HG02798 (cell line): ENCODE measurements around the gene KREMEN2.
"Not testable (repeated sequence)": the region's sequence is repeated elsewhere in the genome, so short reads cannot be mapped to it uniquely, and the experiment has no call there.

Experiments
- ATAC-seq: cut with Tn5 transposase; IDR thresholded peaks from one replicate; pipeline ENCODE4 v1.9.1; 2021; ENCODE audit warnings: mild to moderate bottlenecking; ENCODE audit not compliant: unreplicated experiment, poor library complexity

Gene KREMEN2

DNA sequence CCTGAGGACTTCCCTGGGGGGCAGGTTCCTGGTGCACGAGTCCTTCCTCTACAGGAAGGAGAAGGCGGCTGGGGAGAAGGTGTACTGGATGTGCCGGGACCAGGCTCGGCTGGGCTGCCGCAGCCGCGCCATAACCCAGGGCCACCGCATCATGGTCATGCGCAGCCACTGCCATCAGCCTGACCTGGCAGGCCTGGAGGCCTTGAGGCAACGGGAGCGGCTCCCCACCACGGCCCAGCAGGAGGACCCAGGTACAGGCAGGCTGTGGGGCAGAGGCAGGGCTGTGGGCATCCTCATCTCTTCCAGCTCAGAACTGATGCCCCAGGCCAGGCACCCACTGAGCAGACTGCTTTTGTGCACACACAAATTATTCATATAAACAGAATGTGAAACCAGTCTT is 25.9 kb upstream of the KREMEN2 start:
- no peak for ATAC-seq

DNA sequence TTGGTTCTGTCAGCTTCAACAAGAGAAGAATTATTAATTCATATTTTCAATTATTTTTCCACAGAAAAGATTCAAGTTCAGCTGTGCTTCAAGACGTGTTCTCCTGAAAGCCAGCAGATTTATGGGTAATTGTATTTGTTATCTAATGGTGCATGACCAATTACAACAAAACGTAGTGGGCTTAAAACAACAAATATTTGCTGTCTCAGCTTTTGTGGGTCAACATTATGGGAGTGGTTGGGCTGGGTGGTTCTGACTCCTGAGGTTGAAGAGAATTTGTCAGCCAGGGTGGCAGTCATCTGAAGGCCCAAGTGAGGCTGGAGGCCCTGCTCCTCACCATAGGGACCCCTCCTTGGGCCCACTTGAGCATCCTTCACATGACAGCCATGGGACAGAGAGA is 24.1 kb upstream of the KREMEN2 start:
- ATAC-seq = no peak

DNA sequence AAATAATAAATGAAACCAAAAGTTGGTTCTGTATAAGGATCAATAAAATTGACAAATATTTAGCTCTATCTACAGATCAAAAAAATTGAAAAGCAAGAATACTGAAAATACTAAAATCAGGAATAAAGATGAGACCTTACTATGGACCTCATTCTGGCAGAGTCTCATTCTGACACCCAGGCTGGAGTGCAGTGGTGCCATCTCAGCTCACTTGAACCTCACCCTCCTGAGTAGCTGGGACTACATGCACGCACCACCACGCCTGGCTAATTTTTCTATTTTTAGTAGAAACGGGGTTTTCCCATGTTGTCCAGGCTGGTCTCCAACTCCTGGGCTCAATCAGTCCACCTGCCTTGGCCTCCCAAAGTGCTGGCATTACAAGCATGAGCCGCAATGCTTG is 22.0 kb upstream of the KREMEN2 start:
- ATAC-seq = no peak

DNA sequence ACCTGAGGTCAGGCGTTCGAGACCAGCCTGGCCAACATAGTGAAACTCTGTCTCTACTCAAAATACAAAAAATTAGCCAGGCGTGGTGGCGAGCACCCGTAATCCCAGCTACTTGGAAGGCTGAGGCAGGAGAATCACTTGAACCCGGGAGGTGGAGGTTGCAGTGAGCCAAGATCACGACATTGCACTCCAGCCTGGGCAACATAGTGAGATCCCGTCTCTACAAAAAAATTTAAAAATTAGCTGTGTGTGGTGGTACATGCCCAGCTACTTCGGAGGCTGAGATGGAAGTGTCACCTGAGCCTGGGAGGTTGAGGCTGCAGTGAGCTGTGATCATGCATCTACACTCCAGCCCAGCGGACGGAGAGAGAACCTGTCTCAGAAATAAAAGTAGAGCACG is 20.4 kb upstream of the KREMEN2 start:
- ATAC-seq = not testable (repeated sequence)

DNA sequence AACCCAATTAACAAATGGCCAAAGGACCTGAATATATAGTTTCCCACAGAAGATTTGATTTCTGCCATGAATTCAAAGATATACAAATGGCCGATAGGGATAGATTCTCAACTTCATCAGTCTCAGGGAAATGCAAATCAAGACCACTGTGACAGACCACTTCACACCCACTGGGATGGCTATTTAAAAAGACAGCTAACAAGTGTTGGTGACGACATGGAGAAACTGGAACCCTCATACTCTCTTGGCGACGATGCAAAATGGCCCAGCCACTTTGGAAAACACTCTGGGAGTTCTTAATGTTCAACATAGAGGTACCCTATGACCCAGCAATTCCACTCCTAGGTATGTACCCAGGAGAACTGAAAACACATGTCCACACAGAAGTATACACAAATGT is 17.4 kb upstream of the KREMEN2 start:
- ATAC-seq = no peak

DNA sequence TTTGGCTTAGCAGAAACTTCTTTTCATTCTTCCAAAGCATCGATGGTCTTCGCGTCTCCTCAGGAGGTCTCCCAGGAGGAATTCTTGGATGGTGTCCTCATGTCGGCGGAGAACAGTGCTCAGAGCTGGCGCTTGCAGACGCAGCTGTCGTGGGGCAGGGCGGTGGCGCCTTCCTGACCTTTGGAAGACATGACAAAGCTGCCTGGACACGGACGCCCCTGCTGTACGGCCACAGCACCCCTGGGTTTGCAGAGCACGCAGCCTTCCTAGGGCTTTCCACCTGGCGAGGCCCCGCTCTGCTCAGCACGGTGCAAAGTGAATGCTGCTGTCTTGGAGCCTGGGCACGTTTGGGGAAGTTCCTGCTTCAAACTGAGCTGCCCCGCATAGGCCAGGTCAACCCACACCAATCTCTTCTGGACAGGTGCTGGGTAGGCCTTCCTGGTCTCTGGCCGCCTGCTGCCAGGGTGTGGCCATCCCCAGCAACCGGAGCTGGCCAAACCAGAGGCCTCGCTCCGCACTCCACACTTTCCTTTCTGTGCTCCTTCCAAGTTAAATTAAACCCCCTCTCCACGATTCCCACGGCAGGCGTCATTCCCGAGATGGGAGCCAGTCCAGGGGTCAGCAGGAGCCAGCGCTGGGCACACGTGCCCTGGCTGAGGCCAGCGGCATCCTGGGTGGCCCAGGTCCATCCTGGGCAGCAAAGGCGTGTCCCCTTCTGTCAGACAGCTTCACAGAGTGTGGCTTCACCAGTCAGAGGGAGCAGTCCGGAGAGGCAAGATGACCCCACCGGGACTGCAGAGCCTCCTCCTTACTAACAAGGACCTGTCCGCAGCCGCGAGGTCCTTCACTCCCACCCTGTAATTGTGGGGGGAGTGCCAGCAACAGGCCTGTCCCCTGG is 15.0 kb upstream of the KREMEN2 start:
- ATAC-seq = no peak

DNA sequence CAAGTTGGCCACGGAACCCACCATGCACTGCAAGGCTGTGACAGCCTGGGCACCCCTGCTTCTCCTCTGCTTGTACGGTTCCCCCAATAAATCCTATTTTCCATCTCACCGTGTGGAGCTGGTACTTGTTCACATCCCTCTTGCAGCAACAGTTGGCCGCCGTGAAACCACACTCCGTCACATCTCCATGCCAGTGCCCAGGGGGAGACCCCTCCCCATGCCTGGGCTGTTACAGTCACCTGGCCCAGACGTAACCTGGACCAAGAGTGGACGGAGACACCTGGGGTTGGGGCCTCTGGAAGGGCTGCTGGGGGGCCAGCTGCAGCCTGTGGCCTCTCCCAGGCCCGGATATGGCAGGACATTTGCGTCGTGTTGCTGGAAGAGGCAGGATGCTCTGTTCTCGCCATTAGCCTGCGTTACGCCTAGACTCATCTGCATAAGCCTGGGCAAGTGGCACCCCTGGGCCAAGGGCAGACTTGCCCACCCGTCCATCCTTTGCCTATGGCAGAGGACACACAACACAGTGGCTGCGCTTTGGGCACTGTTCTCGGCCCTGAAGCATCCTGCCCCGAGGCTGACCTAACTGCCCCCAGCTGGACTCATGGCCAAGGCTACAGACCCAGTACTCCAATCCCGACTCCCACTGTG is 14.2 kb upstream of the KREMEN2 start:
- ATAC-seq = no peak

DNA sequence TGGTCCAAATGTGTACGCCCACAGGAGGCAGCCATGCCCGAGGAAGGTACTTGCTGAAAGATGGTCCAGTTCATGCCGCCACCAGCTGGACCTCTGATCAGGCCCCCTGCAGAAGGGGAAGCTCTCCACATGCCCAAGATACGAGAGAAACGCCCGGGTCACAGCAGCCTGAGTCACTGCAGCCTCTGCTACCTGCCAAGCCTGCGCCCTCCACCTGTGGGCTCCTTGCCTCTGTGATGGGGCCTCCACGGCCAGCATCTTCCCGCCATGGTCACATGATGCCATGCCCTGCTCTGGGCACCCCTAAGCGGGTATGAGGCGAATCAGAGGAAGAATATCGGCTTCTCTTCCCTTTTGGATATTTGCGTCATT is 13.7 kb upstream of the KREMEN2 start:
- no peak for ATAC-seq

DNA sequence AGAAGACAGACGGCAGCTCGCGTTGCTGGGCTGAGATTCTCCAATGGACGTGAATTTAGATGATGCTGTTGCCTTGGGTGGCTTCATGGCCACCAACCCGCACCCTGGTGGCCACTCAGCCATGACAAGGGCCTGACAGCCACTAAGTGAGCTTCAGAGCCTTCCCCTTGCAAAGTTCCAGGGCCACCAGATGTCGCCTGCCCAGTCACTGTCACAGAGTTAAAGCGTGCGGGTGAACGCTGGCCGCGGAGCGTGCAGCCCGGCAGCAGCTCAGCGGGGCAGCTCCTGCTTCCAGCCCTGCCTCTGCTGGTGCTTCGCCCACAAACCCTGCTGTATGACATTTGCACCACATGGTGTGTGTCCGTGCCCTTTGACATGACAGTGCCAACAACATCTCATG is 13.3 kb upstream of the KREMEN2 start:
- no peak for ATAC-seq

DNA sequence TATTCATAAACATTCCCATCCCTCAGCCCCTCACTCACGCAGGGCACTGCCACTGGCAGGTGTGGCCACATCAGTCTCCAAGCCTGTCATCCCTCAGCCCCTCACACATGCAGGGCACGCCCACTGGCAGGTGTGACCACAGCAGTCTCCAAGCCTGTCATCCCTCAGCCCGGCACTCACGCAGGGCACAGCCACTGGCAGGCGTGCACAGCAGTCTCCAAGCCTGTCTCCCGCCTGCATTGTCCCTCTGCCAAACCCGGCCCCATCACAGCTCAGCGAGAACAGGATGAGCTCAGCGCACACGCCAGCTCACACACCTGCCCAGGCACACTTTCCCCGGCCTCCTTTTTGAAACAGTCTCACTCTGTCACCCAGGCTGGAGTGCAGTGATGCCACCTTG is 11.4 kb upstream of the KREMEN2 start:
- no peak for ATAC-seq

DNA sequence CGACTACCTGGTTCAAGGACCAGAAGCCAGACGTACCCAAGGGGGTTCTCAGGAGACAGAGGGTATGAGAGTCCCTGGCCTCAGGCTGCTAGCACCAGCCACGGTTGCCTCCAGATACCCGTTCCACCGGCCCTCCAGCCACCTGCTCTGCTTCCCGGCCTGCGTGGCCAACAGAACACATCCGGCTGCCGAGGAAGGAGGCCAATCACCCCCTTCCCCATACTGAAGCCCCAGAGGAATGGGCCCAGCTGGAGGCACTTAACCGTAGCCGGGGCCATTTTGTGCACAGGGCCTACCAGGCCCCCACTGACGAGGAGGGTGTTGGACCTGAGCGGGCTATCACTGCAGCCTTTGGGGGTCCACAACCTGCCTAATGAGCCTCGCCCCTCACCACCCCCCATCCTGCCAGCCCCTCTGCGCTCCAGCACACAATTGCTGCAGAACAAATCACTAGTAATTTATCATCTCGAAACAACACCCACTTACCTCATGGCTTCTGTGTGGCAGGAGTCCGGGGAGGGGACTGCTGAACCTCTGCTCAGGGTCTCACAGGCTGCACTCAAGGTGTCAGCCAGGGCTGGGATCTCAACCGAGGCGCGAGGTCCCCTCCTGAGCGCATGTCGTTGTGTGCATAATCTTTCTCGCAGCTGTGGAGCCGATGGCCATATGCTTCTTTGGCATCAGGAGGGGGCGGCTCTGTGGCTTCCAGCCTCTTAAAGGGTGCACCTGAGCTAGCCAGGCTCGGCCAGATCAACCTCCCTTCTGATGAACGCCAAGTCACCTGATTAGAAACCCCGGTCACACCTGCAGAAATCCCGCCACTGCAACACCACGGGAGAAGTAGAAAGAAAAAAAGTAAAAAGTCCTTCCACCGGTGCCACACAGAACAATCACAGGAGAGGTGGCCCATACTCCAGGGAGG is 10.1 kb upstream of the KREMEN2 start:
- ATAC-seq = no peak

DNA sequence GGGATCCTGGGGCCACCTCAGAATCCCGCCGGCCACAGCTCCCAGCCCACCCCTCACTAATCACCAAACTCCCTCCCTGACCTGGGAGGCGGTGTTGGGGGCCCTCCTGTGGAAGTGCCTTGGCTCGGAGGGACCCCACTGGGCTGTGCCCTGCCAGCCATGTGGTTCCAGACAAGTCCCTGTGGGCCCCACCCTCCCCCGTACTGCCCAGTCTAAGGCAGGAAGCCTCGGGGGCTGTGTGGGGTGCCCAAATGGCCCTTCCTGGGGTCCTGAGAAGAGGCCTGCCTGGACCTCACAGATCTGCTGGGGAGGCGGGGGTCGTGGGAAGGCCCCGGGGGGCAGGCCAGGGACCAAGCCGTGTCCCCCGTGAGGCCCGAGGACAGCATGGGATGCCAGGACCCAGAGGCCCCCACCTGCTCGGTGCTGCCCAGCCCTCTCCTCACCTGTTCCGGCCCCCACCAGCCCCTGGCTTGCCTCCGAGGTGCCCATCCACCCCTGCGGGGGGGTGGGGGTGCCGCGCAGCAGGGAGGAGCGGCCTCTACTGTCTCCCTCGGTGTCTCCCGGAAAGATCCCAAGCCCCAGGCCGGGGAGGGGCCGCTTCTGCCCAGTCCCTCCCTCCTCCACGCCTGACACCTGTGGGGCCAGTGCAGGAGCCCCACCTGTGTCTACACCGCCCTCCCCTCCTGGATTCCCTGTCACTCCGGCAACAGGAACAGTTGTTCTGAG is 9.3 kb upstream of the KREMEN2 start:
- ATAC-seq = no peak

DNA sequence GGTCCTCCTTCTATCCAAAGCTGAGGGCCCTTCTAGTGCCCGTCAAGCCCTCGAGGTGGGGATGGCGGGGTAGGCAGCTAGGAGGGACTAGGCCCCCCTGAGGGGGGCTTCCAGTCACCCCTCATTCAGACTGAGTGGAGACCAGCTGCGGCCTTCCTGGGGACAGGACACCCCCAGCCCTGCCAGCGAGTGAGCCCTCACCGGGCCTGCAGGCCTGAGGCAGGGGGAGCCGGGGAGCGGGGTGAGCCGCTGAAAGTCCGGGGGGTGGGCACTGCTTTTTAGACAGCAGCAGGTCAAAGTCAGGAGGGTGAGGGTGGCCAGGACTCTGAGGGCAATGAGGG is 8.7 kb upstream of the KREMEN2 start:
- ATAC-seq = no peak

DNA sequence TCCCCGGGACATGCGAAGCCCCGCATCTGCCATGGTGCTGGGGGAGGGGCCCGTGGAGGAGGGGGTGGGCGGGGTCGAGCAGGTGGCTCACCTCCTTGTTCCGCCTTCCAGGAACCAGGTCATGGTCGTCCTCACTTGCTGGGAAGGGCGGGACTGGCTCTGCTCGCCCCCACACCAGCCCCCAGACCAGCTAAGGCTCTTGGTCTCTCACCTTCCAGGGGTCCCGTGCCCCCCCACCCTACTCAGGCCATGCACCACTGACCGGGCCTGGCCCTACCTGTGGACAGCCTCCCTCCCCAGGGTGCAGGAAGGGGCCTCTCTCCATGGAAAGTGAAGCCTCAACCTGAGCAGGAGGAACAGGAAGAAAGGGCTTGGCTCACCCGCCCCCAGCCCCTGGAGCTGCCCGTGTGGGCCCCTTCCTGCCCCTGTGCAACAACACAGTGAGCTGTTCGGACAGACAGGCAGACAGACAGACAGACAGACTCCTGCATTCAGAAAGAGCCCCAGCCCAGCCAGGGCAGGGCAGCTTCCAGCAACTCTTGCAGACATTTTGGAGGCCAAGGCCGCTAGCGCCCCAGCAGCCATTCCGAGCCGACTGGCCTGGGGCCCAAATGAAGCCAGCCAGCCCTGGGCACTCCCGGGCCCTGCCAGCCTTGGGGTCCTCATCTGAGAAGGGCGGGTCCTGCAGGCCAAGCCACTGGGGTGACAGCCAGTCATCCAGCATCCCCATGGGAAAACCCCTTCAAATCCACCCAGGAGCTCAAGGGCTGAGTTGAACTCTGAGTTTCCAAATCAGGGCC is 8.1 kb upstream of the KREMEN2 start:
- ATAC-seq = no peak

DNA sequence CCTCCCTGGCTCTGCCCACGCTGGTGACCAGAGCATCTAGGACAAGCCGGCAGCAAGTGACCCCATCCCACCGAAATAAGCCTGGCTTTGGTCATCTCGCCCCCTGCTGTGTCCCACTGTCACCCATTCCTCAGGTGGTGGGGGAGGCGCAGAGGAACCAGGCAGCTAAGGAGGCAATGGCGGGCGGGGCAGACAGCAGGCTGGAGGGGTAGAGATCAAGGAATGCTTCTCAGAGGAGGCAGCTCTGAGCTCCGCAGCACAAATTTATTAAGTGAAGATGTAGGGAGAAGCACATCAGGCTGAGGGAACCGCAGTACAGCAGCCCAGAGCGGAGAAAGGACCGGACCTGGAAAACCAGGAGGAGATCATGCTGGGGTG is 7.5 kb upstream of the KREMEN2 start:
- ATAC-seq = no peak

DNA sequence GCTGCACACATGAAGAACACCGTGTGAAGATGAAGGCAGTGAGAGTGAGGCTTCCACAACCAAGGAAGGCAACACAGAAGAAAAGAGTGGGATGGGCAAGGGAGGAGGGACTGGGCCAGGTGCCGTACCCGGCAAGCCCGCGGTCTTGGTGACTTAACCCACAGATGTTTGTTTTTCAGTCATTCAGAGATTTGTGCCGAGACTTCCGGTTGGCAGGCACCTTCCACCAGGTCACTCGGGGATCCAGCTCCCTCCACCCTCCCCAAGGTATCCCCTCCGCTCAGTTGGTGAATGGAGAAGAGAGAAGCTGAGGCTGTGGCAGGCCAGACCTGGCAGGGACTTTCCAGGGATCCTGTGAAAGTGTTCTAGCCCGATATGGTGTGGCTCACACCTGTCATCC is 4.9 kb upstream of the KREMEN2 start:
- no peak for ATAC-seq

DNA sequence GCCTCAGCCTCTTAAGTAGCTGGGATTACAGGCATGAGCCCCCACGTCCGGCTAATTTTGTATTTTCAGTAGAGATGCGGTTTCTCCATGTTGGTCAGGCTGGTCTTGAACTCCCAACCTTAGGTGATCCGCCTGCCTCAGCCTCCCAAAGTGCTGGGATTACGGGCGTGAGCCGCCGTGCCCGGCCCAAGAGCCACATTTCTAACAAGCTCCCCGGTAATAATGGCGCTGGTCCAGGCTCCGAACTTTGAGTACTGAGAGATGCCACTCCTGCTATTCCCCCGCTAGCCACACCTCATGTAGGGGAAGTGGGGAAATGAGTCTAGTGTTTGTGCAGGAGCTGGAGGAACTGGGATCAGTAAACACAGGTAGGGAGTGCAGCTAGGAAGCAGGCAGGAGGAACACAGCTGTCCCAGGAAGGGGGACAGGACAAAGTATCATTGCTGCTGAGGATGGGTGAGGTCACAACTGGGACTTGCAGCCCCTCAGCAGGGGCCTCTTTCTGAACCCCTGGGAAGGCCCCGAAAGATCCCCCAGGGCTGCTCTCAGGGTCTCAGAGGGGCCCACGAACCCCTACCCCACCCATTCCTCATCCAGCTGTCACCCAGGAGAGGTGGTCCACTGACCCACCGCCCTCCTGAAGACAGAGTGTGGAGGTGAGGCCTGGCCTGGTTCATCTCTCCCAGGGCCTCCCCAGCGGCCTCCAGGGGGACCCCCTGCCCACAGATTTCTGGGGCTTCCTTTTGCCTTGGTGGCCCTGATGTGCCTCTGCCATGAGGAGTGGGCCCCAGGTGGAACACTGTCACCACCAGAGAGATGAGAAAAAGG is 3.7 kb upstream of the KREMEN2 start:
- ATAC-seq = no peak

DNA sequence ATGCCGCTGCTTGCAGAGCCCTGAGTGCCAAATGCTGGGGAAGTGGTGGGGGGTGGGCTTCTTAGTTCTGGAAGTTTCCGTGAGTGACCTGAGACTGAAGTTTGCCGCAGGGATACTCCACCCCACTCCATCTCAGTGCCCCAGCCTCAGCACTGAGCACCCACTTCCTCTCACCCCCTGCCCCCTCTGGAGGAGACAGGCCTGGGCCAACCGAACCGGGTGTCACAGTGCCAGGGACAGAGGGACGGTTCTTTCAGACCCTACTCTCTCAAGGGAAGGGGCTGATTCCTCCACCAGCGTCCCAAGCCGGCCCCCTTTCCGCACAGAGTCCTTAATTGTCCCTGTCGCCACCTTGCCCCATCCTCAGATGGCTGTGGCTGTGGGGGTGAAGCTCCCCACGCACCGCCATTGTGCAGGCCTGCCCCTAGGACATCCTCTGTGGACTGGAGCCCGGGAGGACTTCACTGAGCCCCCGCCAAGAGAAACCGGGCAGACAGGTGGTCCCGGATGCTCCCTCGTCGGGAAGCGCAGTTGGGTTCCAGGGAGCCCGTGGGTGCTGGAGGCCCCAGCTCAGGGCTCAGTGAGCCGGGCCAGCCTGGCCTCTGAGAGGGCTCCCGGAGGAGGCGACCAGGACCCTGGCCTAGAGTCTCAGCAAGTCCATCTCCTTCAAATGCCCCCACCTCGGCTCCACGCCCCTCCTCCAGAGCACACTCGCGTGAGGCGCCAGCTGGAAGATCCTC is 1.6 kb upstream of the KREMEN2 start:
- no peak for ATAC-seq
